ENCODE results near the gene MCRIP1. TPM values are rescaled to one million over a fixed set of nuclear protein-coding genes. Genes with fewer than 3 reads are reported as not detected.

Gene MCRIP1
- total RNA-seq, 1 donor from 2014 or later = 85.3 TPM

DNA sequence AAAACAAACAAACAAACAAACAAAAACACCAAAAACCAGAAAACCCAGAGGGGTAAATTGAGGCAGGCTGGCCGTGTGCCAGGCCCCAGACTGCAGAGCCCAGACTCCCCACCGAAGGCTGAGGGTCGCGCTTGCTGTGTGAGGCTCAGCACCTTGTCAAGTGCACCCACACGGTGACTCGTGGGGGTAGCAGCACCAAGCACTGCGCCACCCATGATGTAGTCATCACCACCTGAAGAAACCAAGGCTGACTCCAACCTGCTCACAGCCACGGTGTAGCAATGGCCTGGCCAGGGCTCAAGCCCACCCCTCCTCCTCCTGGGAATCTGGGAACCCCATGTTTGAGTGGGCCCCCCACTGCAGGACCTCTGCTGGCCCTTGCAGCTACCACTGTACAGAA lies 11.9 kb downstream of the MCRIP1 start:
- no peak for DNase-seq (ENCODE audit: low spot score)

DNA sequence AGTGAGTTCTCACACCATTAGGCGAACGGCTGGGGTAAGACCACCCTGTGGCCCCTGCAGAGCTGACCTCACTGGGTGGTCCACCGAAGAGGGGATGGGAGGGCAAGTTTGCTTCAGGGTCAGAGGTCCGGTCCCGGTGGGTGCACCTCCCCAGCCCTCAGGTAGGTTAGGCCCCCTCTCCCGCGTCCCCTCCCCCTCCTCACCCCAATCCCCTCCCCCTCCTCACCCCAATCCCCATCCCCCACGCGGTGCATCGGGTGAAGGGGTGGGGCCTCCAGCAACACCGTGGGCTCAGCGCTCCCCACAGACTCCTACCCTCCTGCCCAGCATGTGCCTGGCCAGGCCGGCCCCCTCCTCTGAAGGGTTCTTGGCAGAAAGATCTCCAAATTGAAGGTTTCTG lies 13.4 kb downstream of the MCRIP1 start:
- DNase-seq (ENCODE audit: low spot score) = no peak

GRCh38 chr17:81817758-81818147 lies 15.3 kb downstream of the MCRIP1 start:
- DNase-seq (ENCODE audit: low spot score) = no peak

DNA sequence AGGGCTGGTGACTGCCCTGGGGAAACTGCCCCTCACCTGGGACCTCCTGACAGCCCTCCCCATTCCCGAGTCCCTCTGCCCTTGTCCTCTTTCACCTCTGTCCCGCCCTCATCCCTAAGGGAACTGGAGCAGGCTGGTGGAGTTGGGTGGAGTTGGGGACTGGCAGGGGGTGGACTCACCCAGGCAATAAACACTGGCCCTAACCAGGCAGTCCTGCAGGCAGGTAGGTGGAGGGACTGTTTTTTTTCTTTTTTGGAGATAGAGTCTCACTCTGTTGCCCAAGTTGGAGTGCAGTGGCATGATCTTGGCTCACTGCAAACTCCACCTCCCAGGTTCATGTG lies 17.5 kb downstream of the MCRIP1 start:
- DNase-seq (ENCODE audit: low spot score) = no peak

DNA sequence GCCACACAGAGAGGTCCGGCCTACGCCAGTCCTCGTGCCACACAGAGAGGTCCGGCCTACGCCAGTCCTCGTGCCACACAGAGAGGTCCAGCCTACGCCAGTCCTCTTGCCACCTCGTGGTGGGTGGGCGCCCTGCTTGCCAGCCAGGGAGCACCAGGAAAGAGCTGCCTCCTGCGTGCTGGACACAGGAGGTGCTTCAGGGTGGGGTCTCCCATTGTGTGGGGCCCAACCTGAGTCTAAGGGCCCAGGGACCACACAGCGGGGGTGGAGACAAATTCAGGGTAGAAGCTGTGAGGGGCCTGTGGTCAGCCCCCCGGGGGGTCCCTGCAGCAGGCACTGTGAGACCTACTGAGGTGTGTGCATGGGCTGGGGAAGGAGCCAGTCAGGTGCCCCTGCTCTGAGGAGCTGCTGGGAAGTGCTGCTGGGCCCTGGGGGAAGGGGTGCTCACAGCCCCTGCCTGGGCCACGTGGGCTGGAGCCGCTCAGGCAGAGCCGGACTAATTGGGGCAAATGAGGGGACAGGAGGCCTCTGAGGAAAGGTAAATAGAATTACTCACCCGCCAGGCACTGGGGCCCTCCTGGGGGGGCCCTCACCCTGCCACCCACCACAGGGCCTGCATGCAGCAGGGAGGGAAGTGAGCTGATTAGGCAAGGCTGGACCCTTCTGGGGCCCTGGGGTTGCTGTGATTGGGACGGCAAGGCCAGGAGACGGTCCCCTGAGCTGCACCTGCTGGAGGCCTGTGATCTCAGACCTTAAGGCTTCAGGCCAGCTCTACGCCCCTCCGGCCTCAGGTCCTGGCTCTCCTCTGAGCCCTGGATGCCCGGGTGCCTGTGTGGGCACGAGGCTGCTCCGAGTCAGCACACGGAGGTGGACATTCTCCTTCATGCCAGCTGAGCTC lies 18.1 kb downstream of the MCRIP1 start:
- DNase-seq (ENCODE audit: low spot score) = no peak

- DNase-seq (ENCODE audit: low spot score) = no peak
Measured at GRCh38 chr17:81813861-81814683, 19.0 kb downstream of the MCRIP1 start.

GRCh38 chr17:81813371-81813684 lies 19.8 kb downstream of the MCRIP1 start:
- DNase-seq (ENCODE audit: low spot score) = no peak

- DNase-seq (ENCODE audit: low spot score) = no peak
Measured at GRCh38 chr17:81812571-81813370, 20.3 kb downstream of the MCRIP1 start.

- DNase-seq (ENCODE audit: low spot score) = no peak
Measured at GRCh38 chr17:81811705-81812570, 21.2 kb downstream of the MCRIP1 start.

- DNase-seq (ENCODE audit: low spot score) = no peak
Measured at GRCh38 chr17:81810892-81811704, 22.0 kb downstream of the MCRIP1 start.

DNA sequence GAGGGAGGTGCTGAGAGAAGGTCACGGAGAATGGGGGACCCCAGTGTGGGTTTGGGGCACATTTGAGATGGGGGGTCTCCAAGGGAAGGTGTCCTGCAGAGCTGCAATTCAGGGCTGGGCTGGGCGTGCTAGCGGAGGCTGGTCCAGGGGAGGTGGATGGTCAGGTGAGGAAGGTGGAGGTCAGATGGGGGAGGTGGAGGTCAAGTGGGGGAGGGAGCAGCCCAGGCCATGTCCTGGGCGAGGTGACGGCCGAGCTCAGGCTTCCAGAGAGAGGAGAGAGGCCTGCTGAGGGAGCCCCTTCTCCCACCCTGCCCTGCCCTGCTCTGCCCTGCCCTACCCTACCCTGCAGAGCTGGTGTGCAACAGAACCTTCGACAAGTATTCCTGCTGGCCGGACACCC lies 22.6 kb downstream of the MCRIP1 start:
- DNase-seq (ENCODE audit: low spot score) = no peak

GRCh38 chr17:81809556-81809998 lies 23.5 kb downstream of the MCRIP1 start:
- no peak for DNase-seq (ENCODE audit: low spot score)

GRCh38 chr17:81808778-81809555 lies 24.1 kb downstream of the MCRIP1 start:
- no peak for DNase-seq (ENCODE audit: low spot score)

DNA sequence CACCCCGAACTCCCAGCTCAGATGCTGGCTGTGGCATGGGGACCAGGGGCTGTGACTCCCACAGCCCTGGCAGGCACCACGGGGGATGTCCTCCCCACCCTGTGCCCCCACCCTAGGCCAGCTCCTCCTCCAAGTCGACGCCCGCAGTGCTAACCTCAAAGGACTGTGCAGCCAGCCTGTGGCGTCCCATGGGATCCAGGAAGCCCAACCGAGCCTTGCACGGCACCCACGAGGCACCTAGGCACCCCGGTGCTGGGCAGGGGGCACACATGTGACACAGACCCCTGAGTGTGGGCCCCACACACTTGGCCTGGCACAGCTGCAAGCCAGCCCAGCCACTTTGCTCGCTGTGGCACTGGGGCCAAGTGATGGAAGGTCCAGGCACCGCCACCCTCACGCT lies 25.3 kb downstream of the MCRIP1 start:
- DNase-seq (ENCODE audit: low spot score) = no peak

- DNase-seq (ENCODE audit: low spot score) = no peak
Measured at GRCh38 chr17:81807210-81807719, 25.8 kb downstream of the MCRIP1 start.

GRCh38 chr17:81806461-81807209 lies 26.5 kb downstream of the MCRIP1 start:
- no peak for DNase-seq (ENCODE audit: low spot score)

GRCh38 chr17:81805707-81806460 lies 27.2 kb downstream of the MCRIP1 start:
- no peak for DNase-seq (ENCODE audit: low spot score)

All from mucosa of gallbladder (tissue), 1 donor.